GM21447 (cell line): ENCODE measurements around the gene TOX2.

Experiments used
- ATAC-seq: cut with Tn5 transposase; IDR thresholded peaks from one replicate; pipeline ENCODE4 v1.9.1; 2021; ENCODE audit not compliant: unreplicated experiment

The TOX2 gene

GRCh38 chr20:43955750-43956191, 41.1 kb downstream of the TOX2 start:
- ATAC-seq, result no peak

GRCh38 chr20:43957392-43957791, 42.7 kb downstream of the TOX2 start:
- ATAC-seq, result no peak

- ATAC-seq, result no peak
These were observed 44.0 kb downstream of the TOX2 start for GRCh38 chr20:43958626-43959025.

- ATAC-seq, result no peak
These were observed 44.6 kb downstream of the TOX2 start for GRCh38 chr20:43959079-43959919.

- ATAC-seq, result no peak
These were observed 45.2 kb downstream of the TOX2 start for GRCh38 chr20:43959920-43960227.

- no peak for ATAC-seq
These were observed 45.6 kb downstream of the TOX2 start for GRCh38 chr20:43960231-43960630.

- no peak for ATAC-seq
These were observed 46.5 kb downstream of the TOX2 start for GRCh38 chr20:43961116-43961515.

- ATAC-seq, result no peak
These were observed 47.2 kb downstream of the TOX2 start for GRCh38 chr20:43961541-43962471.

GRCh38 chr20:43962530-43962929, 47.9 kb downstream of the TOX2 start:
- no peak for ATAC-seq

GRCh38 chr20:43963233-43963632, 48.6 kb downstream of the TOX2 start:
- ATAC-seq, result no peak

GRCh38 chr20:43963872-43964791, 49.5 kb downstream of the TOX2 start:
- ATAC-seq, result no peak

- no peak for ATAC-seq
These were observed 53.8 kb downstream of the TOX2 start for GRCh38 chr20:43968341-43969000.

- no peak for ATAC-seq
These were observed 54.4 kb downstream of the TOX2 start for GRCh38 chr20:43969028-43969447.

GRCh38 chr20:43969501-43970182, 55.0 kb downstream of the TOX2 start:
- no peak for ATAC-seq

GRCh38 chr20:43971267-43971666, 56.6 kb downstream of the TOX2 start:
- ATAC-seq, result no peak

GRCh38 chr20:43972051-43972450, 57.4 kb downstream of the TOX2 start:
- ATAC-seq, result no peak

GRCh38 chr20:43972692-43973091, 58.0 kb downstream of the TOX2 start:
- ATAC-seq, result no peak

- ATAC-seq, result no peak
These were observed 58.6 kb downstream of the TOX2 start for GRCh38 chr20:43973231-43973630.

- ATAC-seq, result no peak
These were observed 59.2 kb downstream of the TOX2 start for GRCh38 chr20:43973671-43974450.
